Trophoblast cell (in vitro differentiated cells and primary cell): ENCODE data around the gene HSD3B1.

Experiments
- DNase-seq, 2 donors: peaks; one replicate each; pipeline ENCODE4 v3.0.0-alpha.2; 2016
- H2AFZ ChIP-seq: 2 replicates; pipeline ENCODE4 v1.6.1; 2013; ENCODE audit warnings: low read length, moderate library complexity, mild to moderate bottlenecking; ENCODE audit not compliant: insufficient read depth, poor library complexity
- H2AK5ac ChIP-seq: 2 replicates; pipeline ENCODE4 v1.6.1; 2013; ENCODE audit warnings: mild to moderate bottlenecking, low read length
- H2BK120ac ChIP-seq: 2 replicates; pipeline ENCODE4 v1.6.1; 2013; ENCODE audit warnings: low read length, mild to moderate bottlenecking, moderate library complexity; ENCODE audit not compliant: insufficient read depth, poor library complexity
- H2BK12ac ChIP-seq: 2 replicates; pipeline ENCODE4 v1.6.1; 2013; ENCODE audit warnings: mild to moderate bottlenecking, low read length, moderate library complexity
- H2BK5ac ChIP-seq: 2 replicates; pipeline ENCODE4 v1.6.1; 2013; ENCODE audit warnings: low read length, low read depth, moderate library complexity, mild to moderate bottlenecking; ENCODE audit not compliant: poor library complexity
- H3K14ac ChIP-seq: 2 replicates; pipeline ENCODE4 v1.6.1; 2013; ENCODE audit warnings: mild to moderate bottlenecking, low read length
- H3K18ac ChIP-seq: 2 replicates; pipeline ENCODE4 v1.6.1; 2013; ENCODE audit warnings: mild to moderate bottlenecking, low read length
- H3K23ac ChIP-seq: 2 replicates; pipeline ENCODE4 v1.6.1; 2013; ENCODE audit warnings: low read length
- H3K27ac ChIP-seq: 2 replicates; pipeline ENCODE4 v1.5.1; 2013; ENCODE audit warnings: low read depth, mild to moderate bottlenecking, inconsistent platforms, low read length, moderate library complexity
- H3K27me3 ChIP-seq: 2 replicates; pipeline ENCODE4 v1.6.1; 2013; ENCODE audit warnings: inconsistent platforms, mild to moderate bottlenecking, low read length, moderate library complexity; ENCODE audit not compliant: insufficient read depth
- H3K36me3 ChIP-seq, 2 experiments: 1 replicate in 1 of 2; 2 replicates in 1 of 2; pipeline ENCODE4 v1.6.1; 2013; ENCODE audit warnings: low read length in 2 of 2, mild to moderate bottlenecking in 2 of 2, moderate library complexity in 1 of 2; ENCODE audit not compliant: insufficient read depth in 2 of 2, control insufficient read depth in 1 of 2
- H3K4ac ChIP-seq: 2 replicates; pipeline ENCODE4 v1.6.1; 2013; ENCODE audit warnings: low read depth, mild to moderate bottlenecking, low read length, moderate library complexity
- H3K4me1 ChIP-seq, 2 experiments: 1 replicate in 1 of 2; 2 replicates in 1 of 2; pipeline ENCODE4 v1.6.1; 2013; ENCODE audit warnings: low read length in 2 of 2, mild to moderate bottlenecking in 2 of 2, moderate library complexity in 1 of 2; ENCODE audit not compliant: insufficient read depth in 2 of 2, control insufficient read depth in 1 of 2
- H3K4me2 ChIP-seq: 2 replicates; pipeline ENCODE4 v1.6.1; 2013; ENCODE audit warnings: inconsistent platforms, mild to moderate bottlenecking, low read length, moderate library complexity
- H3K4me3 ChIP-seq: 2 replicates; pipeline ENCODE4 v1.5.1; 2013; ENCODE audit warnings: mild to moderate bottlenecking, low read depth, low read length, inconsistent platforms
- H3K79me1 ChIP-seq: one replicate; pipeline ENCODE4 v1.6.1; 2013; ENCODE audit warnings: low read length
- H3K79me2 ChIP-seq: 2 replicates; pipeline ENCODE4 v1.6.1; 2013; ENCODE audit warnings: low read length, mild to moderate bottlenecking; ENCODE audit not compliant: control insufficient read depth, insufficient read depth, poor library complexity
- H3K9ac ChIP-seq: 2 replicates; pipeline ENCODE4 v1.6.1; 2013; ENCODE audit warnings: mild to moderate bottlenecking, low read length
- H3K9me3 ChIP-seq: 2 replicates; pipeline ENCODE4 v1.6.1; 2013; ENCODE audit warnings: low read depth, mild to moderate bottlenecking, control low read depth, inconsistent platforms, low read length; ENCODE audit not compliant: insufficient read depth
- H4K12ac ChIP-seq: 2 replicates; pipeline ENCODE4 v1.6.1; 2013; ENCODE audit warnings: low read depth, mild to moderate bottlenecking, low read length, moderate library complexity
- H4K8ac ChIP-seq: 2 replicates; pipeline ENCODE4 v1.6.1; 2013; ENCODE audit warnings: low read depth, mild to moderate bottlenecking, low read length, moderate library complexity
- H4K91ac ChIP-seq: one replicate; pipeline ENCODE4 v1.6.1; 2013; ENCODE audit warnings: low read depth, mild to moderate bottlenecking, low read length, moderate library complexity
- WGBS: extraction: QIAGEN DNeasy Blood & Tissue Kit; methylation state at CpG from one replicate; pipeline ENCODE4 v1.1.7; 2013; ENCODE audit warnings: missing lambda C conversion rate; ENCODE audit not compliant: insufficient read length, insufficient coverage; ENCODE audit errors: extremely low coverage; 5-methylcytosine and 5-hydroxymethylcytosine counted together

The HSD3B1 gene

DNA sequence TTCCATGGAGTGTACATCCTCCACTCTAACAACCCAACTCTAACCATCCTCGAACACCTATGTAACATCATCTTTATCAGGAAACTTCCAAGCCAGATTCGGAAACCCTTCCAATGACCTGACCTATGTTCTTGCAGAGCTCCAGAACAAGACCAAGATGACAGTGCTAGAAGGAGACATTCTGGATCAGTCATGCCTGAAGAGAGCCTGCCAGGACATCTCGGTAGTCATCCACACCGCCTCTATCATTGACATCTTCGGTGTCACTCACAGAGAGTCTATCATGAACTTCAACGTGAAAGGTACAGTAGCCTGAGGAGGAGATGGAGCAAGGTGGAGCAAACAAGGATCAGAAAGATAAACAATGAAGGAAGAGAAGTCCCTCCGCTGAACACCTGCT is 36.1 kb upstream of the HSD3B1 start:
- Histone ChIP-seq H3K9me3 (no peaks in the 10 kb centered on the region), H3K27ac (no peak overlapping the region), H3K4ac (no peak overlapping the region), H3K27me3 (no peaks in the 10 kb centered on the region), H4K91ac (no peak overlapping the region), H3K79me1 (no peaks in the 10 kb centered on the region), H2BK5ac (no peak overlapping the region), H3K14ac (no peak overlapping the region), H3K9ac (no peak overlapping the region), H3K4me3 (no peak overlapping the region), H2AK5ac (no peak overlapping the region), H3K18ac (no peak overlapping the region), H2AFZ (no peak overlapping the region), H3K79me2 (no peaks in the 10 kb centered on the region), H4K12ac (no peak overlapping the region), H4K8ac (no peak overlapping the region), H2BK120ac (no peak overlapping the region), H3K4me1 (peaks cover 0 to under 1% of the 10 kb centered on the region in 2 experiments), H3K36me3 (no peaks in the 10 kb centered on the region), H3K4me2 (no peak overlapping the region), H3K23ac (no peak overlapping the region), H2BK12ac (no peak overlapping the region)
- no CpG with 5 or more reads among the region's 7 CpGs for WGBS
- peak in 1 of 2 donors; percentile 32 for DNase-seq

DNA sequence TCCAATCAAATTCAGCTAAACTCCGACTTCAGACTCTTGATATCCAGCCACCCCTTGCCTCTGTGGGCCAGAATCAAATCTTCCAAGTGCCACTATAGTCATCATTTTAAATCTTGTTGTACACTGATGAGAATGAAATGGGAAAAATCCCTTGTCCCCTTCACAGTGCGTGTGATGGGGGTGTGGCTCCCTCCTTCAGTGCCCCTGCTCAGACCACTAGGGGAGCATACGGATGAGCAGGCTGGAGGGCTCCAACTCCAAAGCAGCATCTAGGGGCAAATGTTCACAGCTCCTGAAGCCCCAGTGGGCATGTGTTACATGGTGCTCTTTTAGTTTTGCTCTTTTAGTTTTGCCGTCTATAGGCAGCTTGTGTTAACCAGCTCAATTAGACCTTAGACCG is 35.4 kb upstream of the HSD3B1 start:
- DNase-seq = no peak
- Histone ChIP-seq H3K9me3 (no peaks in the 10 kb centered on the region), H3K4me3 (no peak overlapping the region), H3K4me2 (no peak overlapping the region), H2AK5ac (no peak overlapping the region), H3K4me1 (peaks cover 0 to 3% of the 10 kb centered on the region in 2 experiments), H3K4ac (no peak overlapping the region), H3K9ac (no peak overlapping the region), H4K8ac (no peak overlapping the region), H3K27me3 (no peaks in the 10 kb centered on the region), H2BK12ac (no peak overlapping the region), H2BK120ac (no peak overlapping the region), H3K18ac (no peak overlapping the region), H3K36me3 (no peaks in the 10 kb centered on the region), H4K91ac (no peak overlapping the region), H3K79me1 (no peaks in the 10 kb centered on the region), H2BK5ac (no peak overlapping the region), H3K27ac (no peak overlapping the region), H3K79me2 (no peaks in the 10 kb centered on the region), H2AFZ (no peak overlapping the region), H3K14ac (no peak overlapping the region), H4K12ac (no peak overlapping the region), H3K23ac (no peak overlapping the region)
- WGBS = no CpG with 5 or more reads among the region's 5 CpGs

- Histone ChIP-seq H4K91ac (no peak overlapping the region), H2AFZ (no peak overlapping the region), H3K27ac (no peak overlapping the region), H3K9me3 (no peaks in the 10 kb centered on the region), H3K79me1 (no peaks in the 10 kb centered on the region), H2AK5ac (no peak overlapping the region), H3K23ac (no peak overlapping the region), H2BK12ac (no peak overlapping the region), H4K12ac (no peak overlapping the region), H3K4me1 (peaks cover 0 to 3% of the 10 kb centered on the region in 2 experiments), H3K4ac (no peak overlapping the region), H4K8ac (no peak overlapping the region), H3K4me2 (no peak overlapping the region), H3K79me2 (no peaks in the 10 kb centered on the region), H2BK5ac (no peak overlapping the region), H3K36me3 (no peaks in the 10 kb centered on the region), H3K18ac (no peak overlapping the region), H2BK120ac (no peak overlapping the region), H3K27me3 (no peaks in the 10 kb centered on the region), H3K9ac (no peak overlapping the region), H3K14ac (no peak overlapping the region), H3K4me3 (no peak overlapping the region)
- WGBS = no CpG with 5 or more reads among the region's 5 CpGs
- DNase-seq = no peak
Measured at GRCh38 chr1:119472080-119472818, 34.8 kb upstream of the HSD3B1 start.

DNA sequence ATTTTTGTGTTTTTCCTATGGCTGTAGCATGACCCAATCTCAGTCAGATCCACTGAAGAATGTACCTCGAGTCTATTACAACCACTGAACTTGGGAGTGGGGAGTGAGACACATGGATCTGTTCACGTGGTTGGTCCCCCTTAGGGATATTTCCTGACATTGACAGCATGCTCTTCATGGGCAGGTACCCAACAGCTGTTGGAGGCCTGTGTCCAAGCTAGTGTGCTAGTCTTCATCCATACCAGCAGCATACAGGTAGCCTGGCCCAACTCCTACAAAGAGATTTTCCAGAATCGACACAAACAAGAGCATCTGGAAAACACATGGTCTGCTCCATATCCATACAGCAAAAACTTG is 34.2 kb upstream of the HSD3B1 start:
- Histone ChIP-seq H2BK120ac (no peak overlapping the region), H3K27me3 (no peaks in the 10 kb centered on the region), H3K4ac (no peak overlapping the region), H3K79me1 (no peaks in the 10 kb centered on the region), H4K12ac (no peak overlapping the region), H3K23ac (no peak overlapping the region), H2AK5ac (no peak overlapping the region), H3K4me1 (peaks cover 0 to 3% of the 10 kb centered on the region in 2 experiments), H3K4me2 (no peak overlapping the region), H3K4me3 (no peak overlapping the region), H2BK5ac (no peak overlapping the region), H4K8ac (no peak overlapping the region), H3K36me3 (no peaks in the 10 kb centered on the region), H3K27ac (no peak overlapping the region), H3K79me2 (no peaks in the 10 kb centered on the region), H4K91ac (no peak overlapping the region), H2AFZ (no peak overlapping the region), H3K9ac (no peak overlapping the region), H3K18ac (no peak overlapping the region), H3K14ac (no peak overlapping the region), H3K9me3 (no peaks in the 10 kb centered on the region), H2BK12ac (no peak overlapping the region)
- DNase-seq = no peak
- WGBS = no CpG with 5 or more reads among the region's 3 CpGs
